PC-9 (cell line): ENCODE data around the gene ADORA2A. TPM values are rescaled to one million over a fixed set of nuclear protein-coding genes. Genes with fewer than 3 reads are reported as not detected.
"Not testable (repeated sequence)": the region's sequence is repeated elsewhere in the genome, so short reads cannot be mapped to it uniquely, and the experiment has no call there.

ENCODE experiments used
- BruUV-seq: library from RNA; stranded (reverse); fragments of 400-500 nt; replicated peaks from 2 replicates; lab custom pipeline; 2021; lab: Mats Ljungman, UMichigan
- CTCF ChIA-PET: fragments of 300-600 bp; sonication (Branson Sonifier 250); formaldehyde crosslinking; loops from one replicate; lab custom pipeline; 2022; ENCODE audit warnings: antibody characterized with exemption; lab: Charles Lee
- POLR2A ChIA-PET: fragments of 300-600 bp; sonication (Branson Sonifier 250); formaldehyde crosslinking; loops from one replicate; lab custom pipeline; 2022; ENCODE audit warnings: antibody characterized with exemption; ENCODE audit not compliant: unreplicated experiment; lab: Charles Lee
- DNase-seq, 2 experiments: peaks; one replicate each; pipeline versions ENCODE4 v3.0.0 to v3.0.0-alpha.2; 2015 to 2022; ENCODE audit warnings: mixed read lengths in 1 of 2
- H2AFZ ChIP-seq: fragments of 200-600 bp; sonication (generic); 2 replicates; pipeline ENCODE4 v1.8.1; 2017; ENCODE audit warnings: antibody characterized with exemption
- H3F3A ChIP-seq: fragments of 200-600 bp; sonication (generic); 2 replicates; pipeline ENCODE4 v1.8.1; 2017; ENCODE audit warnings: antibody characterized with exemption, mild to moderate bottlenecking, low read depth; ENCODE audit not compliant: insufficient read depth
- H3K27ac ChIP-seq: fragments of 200-600 bp; sonication (generic); 2 replicates; pipeline ENCODE4 v1.6.1; 2016; ENCODE audit warnings: mixed run types
- H3K27me3 ChIP-seq: fragments of 200-600 bp; sonication (generic); 2 replicates; pipeline ENCODE4 v1.6.1; 2016; ENCODE audit warnings: low read depth, mixed run types; ENCODE audit not compliant: insufficient read depth
- H3K36me3 ChIP-seq: fragments of 200-600 bp; sonication (generic); 2 replicates; pipeline ENCODE4 v1.6.1; 2016; ENCODE audit warnings: low read depth, mixed run types
- H3K4me1 ChIP-seq: fragments of 200-600 bp; sonication (generic); replicated peaks from 2 replicates; pipeline ENCODE4 v1.6.1; 2016; ENCODE audit warnings: mixed run types; ENCODE audit not compliant: insufficient read depth
- H3K4me2 ChIP-seq: fragments of 200-600 bp; sonication (generic); 2 replicates; pipeline ENCODE4 v1.6.1; 2017; ENCODE audit warnings: mixed run types
- H3K4me3 ChIP-seq: fragments of 200-600 bp; sonication (generic); 2 replicates; pipeline ENCODE4 v1.6.1; 2016; ENCODE audit warnings: mixed run types
- H3K79me2 ChIP-seq: fragments of 200-600 bp; sonication (generic); 2 replicates; pipeline ENCODE4 v1.6.1; 2017; ENCODE audit warnings: low read depth, mixed run types
- H3K9me2 ChIP-seq: fragments of 200-600 bp; sonication (generic); 2 replicates; pipeline ENCODE4 v1.8.1; 2017; ENCODE audit warnings: mild to moderate bottlenecking; ENCODE audit not compliant: insufficient read depth
- H3K9me3 ChIP-seq: fragments of 200-600 bp; sonication (generic); 2 replicates; pipeline ENCODE4 v1.8.1; 2016; ENCODE audit warnings: low read depth; ENCODE audit not compliant: insufficient read depth
- H4K20me1 ChIP-seq: fragments of 200-600 bp; sonication (generic); 2 replicates; pipeline ENCODE4 v1.8.1; 2017; ENCODE audit not compliant: insufficient read depth
- CTCF ChIP-seq: fragments of 200-600 bp; sonication (generic); conservative IDR thresholded peaks from 2 replicates; pipeline ENCODE4 v1.6.1; 2017; ENCODE audit warnings: mixed run types, antibody characterized with exemption, mild to moderate bottlenecking, moderate library complexity
- EZH2 ChIP-seq: fragments of 200-600 bp; sonication (generic); IDR thresholded peaks from 2 replicates; pipeline ENCODE4 v1.8.0; 2017; ENCODE audit warnings: antibody characterized with exemption, low read depth
- intact Hi-C: fragments of 100-400 bp; cut with micrococcal nuclease; formaldehyde crosslinking; loops from one replicate; pipeline ENCODE4 v1.10.0; 2022; ENCODE audit not compliant: unreplicated experiment
- total RNA-seq: library from RNA; stranded (reverse); gene quantifications from 2 replicates; pipeline ENCODE4 v1.2.3, GENCODE V29; 2021

The ADORA2A gene
- total RNA-seq, 1 experiment from 2014 or later, result 1.8 TPM

GRCh38 chr22:24486501-24486921, 59.1 kb downstream of the ADORA2A start:
- H3K4me1 ChIP-seq, result peaks cover 65% of the 10 kb centered on the region
- no peaks in the 10 kb centered on the region for H3K9me2 ChIP-seq
- TF ChIP-seq EZH2 (no peak), CTCF (no peak)
- H2AFZ ChIP-seq, result no peak overlapping the region
- no peaks in the 10 kb centered on the region for H4K20me1 ChIP-seq
- H3K36me3 ChIP-seq, result no peaks in the 10 kb centered on the region
- intact Hi-C loops, result loop anchor here (1.0 kb wide), 1 partner anchor 19 kb away; no protein-coding TSS in a partner anchor
- peak overlapping the region; percentile 49 for H3K4me2 ChIP-seq
- no peak overlapping the region for H3K4me3 ChIP-seq
- H3K9me3 ChIP-seq, result no peaks in the 10 kb centered on the region
- ChIA-PET CTCF (interaction anchor here (0.6 to 1.4 kb wide), 2 partner anchors 22 to 629 kb away, joined by 3 to 4 read pairs; partner anchors contain the start of gene SLC2A11), POLR2A (interaction anchor here (0.6 to 1.0 kb wide), 2 partner anchors 22 to 84 kb away, joined by 4 to 8 read pairs; no protein-coding TSS in a partner anchor)
- H3K27ac ChIP-seq, result peak overlapping the region; percentile 75
- peaks cover 50% of the 10 kb centered on the region for H3F3A ChIP-seq
- no peaks in the 10 kb centered on the region for H3K79me2 ChIP-seq
- BruUV-seq, result no TSS peak
- H3K27me3 ChIP-seq, result no peaks in the 10 kb centered on the region
- DNase-seq, result peak; percentile 34 to 97

GRCh38 chr22:24489011-24489410, 61.6 kb downstream of the ADORA2A start:
- Histone ChIP-seq H3K27ac (no peak overlapping the region), H4K20me1 (no peaks in the 10 kb centered on the region), H3K9me2 (no peaks in the 10 kb centered on the region), H3K4me3 (no peak overlapping the region), H3K79me2 (no peaks in the 10 kb centered on the region), H3K27me3 (no peaks in the 10 kb centered on the region), H3K36me3 (no peaks in the 10 kb centered on the region), H3K9me3 (no peaks in the 10 kb centered on the region), H2AFZ (no peak overlapping the region), H3F3A (peaks cover 33% of the 10 kb centered on the region), H3K4me2 (no peak overlapping the region), H3K4me1 (peaks cover 40% of the 10 kb centered on the region)
- CTCF ChIA-PET, result no interaction called here
- no TSS peak for BruUV-seq
- TF ChIP-seq CTCF (no peak), EZH2 (no peak)
- POLR2A ChIA-PET, result no interaction called here
- intact Hi-C loops, result no loop called here
- DNase-seq, result no peak

GRCh38 chr22:24489434-24489833, 62.0 kb downstream of the ADORA2A start:
- H3K4me3 ChIP-seq, H4K20me1 ChIP-seq, DNase-seq, H3K9me3 ChIP-seq, H3K4me2 ChIP-seq, POLR2A ChIA-PET, H3K27me3 ChIP-seq, H2AFZ ChIP-seq, CTCF ChIA-PET, H3K27ac ChIP-seq, BruUV-seq, H3K9me2 ChIP-seq, intact Hi-C loops, H3K79me2 ChIP-seq, H3K36me3 ChIP-seq: not testable (repeated sequence)
- peaks cover 33% of the 10 kb centered on the region for H3F3A ChIP-seq
- H3K4me1 ChIP-seq, result peaks cover 36% of the 10 kb centered on the region

Other genes with a start within 250 kb of the ADORA2A start
- 5.5 and 5.7 TPM in 2 replicates for gene SUSD2, start 246.1 kb upstream of the ADORA2A start, total RNA-seq
- gene GGT5, start 182.5 kb upstream of the ADORA2A start, total RNA-seq, result not detected in 2 replicates
- gene SPECC1L, start 156.8 kb upstream of the ADORA2A start, total RNA-seq, result 37.6 and 38.9 TPM in 2 replicates
- 0.17 and 0.80 TPM in 2 replicates for gene UPB1, start 67.7 kb downstream of the ADORA2A start, total RNA-seq
- 69.1 and 80.2 TPM in 2 replicates for gene GUCD1, start 127.5 kb downstream of the ADORA2A start, total RNA-seq
- gene SNRPD3, start 128.4 kb downstream of the ADORA2A start, total RNA-seq, result 77.1 and 117 TPM in 2 replicates
- 2.2 and 4.5 TPM in 2 replicates for gene LRRC75B, start 165.5 kb downstream of the ADORA2A start, total RNA-seq
- 7.4 and 10.2 TPM in 2 replicates for gene GGT1, start 175.6 kb downstream of the ADORA2A start, total RNA-seq